A549 treated with DMSO at 1 μM for 4 hours (cell line): Measurements from ENCODE around the gene PIGS. TPM values are rescaled to one million over a fixed set of nuclear protein-coding genes. Genes with fewer than 3 reads are reported as not detected.

Experiments used
- total RNA-seq: library from RNA; stranded (reverse); fragments of 200-300 nt; extraction: Qiagen RNA extraction; gene quantifications from 5 replicates; pipeline ENCODE4 v1.2.3, GENCODE V29; 2022; ENCODE audit warnings: low read depth

PIGS gene
- total RNA-seq = 57.3 to 64.3 TPM (median 61.4 TPM) in 5 replicates

GRCh38 chr17:28571361-28572122, at the start of gene PIGS:
Gene PIGS, minus strand, starts transcription at chr17:28571524. Its CDS starts 28 bp downstream, at chr17:28571496.

GRCh38 chr17:28613931-28614381, 42.6 kb upstream of the PIGS start, which contains the start of gene RSKR:
Gene RSKR, minus strand, starts transcription at chr17:28614185. Its CDS starts 24 bp downstream, at chr17:28614161.

GRCh38 chr17:28598799-28599310, 27.5 kb upstream of the PIGS start, which contains the start of gene SPAG5:
Gene SPAG5, minus strand, starts transcription at chr17:28599025. Its CDS starts 79 bp downstream, at chr17:28598946.

GRCh38 chr17:28576758-28577465, 5.6 kb upstream of the PIGS start, which contains the start of gene ALDOC:
Gene ALDOC, minus strand, starts transcription at chr17:28576895. Its CDS starts 1,363 bp downstream, at chr17:28575532.

GRCh38 chr17:28552176-28552999, 18.9 kb downstream of the PIGS start, which contains the start of gene UNC119:
Gene UNC119, minus strand, starts transcription at chr17:28552624. Its CDS starts 67 bp downstream, at chr17:28552557.

GRCh38 chr17:28505986-28506665, 65.2 kb downstream of the PIGS start, which contains the start of gene FOXN1:
Gene FOXN1, plus strand, starts transcription at chr17:28506348. Its CDS starts 17,622 bp downstream, at chr17:28523970.

Other genes starting within 250 kb of the PIGS start
- 54.9 to 61.6 TPM (median 58.4 TPM) in 5 replicates for gene IFT20, start 236.1 kb downstream of the PIGS start, total RNA-seq
- gene TNFAIP1, start 235.8 kb downstream of the PIGS start, total RNA-seq = 46.6 to 59.1 TPM (median 52.4 TPM) in 5 replicates
- 142 to 171 TPM (median 162 TPM) in 5 replicates for gene POLDIP2, start 214.0 kb downstream of the PIGS start, total RNA-seq
- not detected in 5 replicates for gene SEBOX, start 206.3 kb downstream of the PIGS start, total RNA-seq
- 17.2 to 27.4 TPM (median 19.3 TPM) in 5 replicates for gene VTN, start 201.2 kb downstream of the PIGS start, total RNA-seq
- gene SARM1, start 199.8 kb downstream of the PIGS start, total RNA-seq = 5.1 to 6.2 TPM (median 6.0 TPM) in 5 replicates
- 17.4 to 21.2 TPM (median 20.9 TPM) in 5 replicates for gene SLC46A1, start 165.3 kb downstream of the PIGS start, total RNA-seq
- gene SLC13A2, start 97.9 kb downstream of the PIGS start, total RNA-seq = 0.06 to 0.12 TPM (median 0.09 TPM) in 5 replicates
- gene FOXN1, start 65.2 kb downstream of the PIGS start, total RNA-seq = 0.02 to 0.05 TPM (median 0.03 TPM) in 3 of 5 replicates, not detected in the others
- gene UNC119, start 18.9 kb downstream of the PIGS start, total RNA-seq = 26.3 to 34.7 TPM (median 29.9 TPM) in 5 replicates
- gene ALDOC, start 5.4 kb upstream of the PIGS start, total RNA-seq = 1.4 to 2.3 TPM (median 1.8 TPM) in 5 replicates
- gene SPAG5, start 27.5 kb upstream of the PIGS start, total RNA-seq = 77.8 to 88.5 TPM (median 81.4 TPM) in 5 replicates
- 3.8 to 7.0 TPM (median 6.0 TPM) in 5 replicates for gene RSKR, start 42.7 kb upstream of the PIGS start, total RNA-seq
- gene BLTP2, start 73.6 kb upstream of the PIGS start, total RNA-seq = 58.3 to 71.6 TPM (median 70.6 TPM) in 5 replicates
- 86.5 to 94.5 TPM (median 88.1 TPM) in 5 replicates for gene SDF2, start 90.4 kb upstream of the PIGS start, total RNA-seq
- 74.5 to 78.6 TPM (median 77.8 TPM) in 5 replicates for gene SUPT6H, start 90.7 kb upstream of the PIGS start, total RNA-seq
- gene PROCA1, start 140.4 kb upstream of the PIGS start, total RNA-seq = 1.0 to 1.7 TPM (median 1.1 TPM) in 5 replicates
- gene RAB34, start 146.3 kb upstream of the PIGS start, total RNA-seq = 233 to 267 TPM (median 261 TPM) in 5 replicates
- 1,965 to 2,250 TPM (median 2,168 TPM) in 5 replicates for gene RPL23A, start 148.5 kb upstream of the PIGS start, total RNA-seq
- 31.2 to 50.8 TPM (median 45.6 TPM) in 5 replicates for gene TLCD1, start 154.7 kb upstream of the PIGS start, total RNA-seq
- 4.1 to 4.9 TPM (median 4.5 TPM) in 5 replicates for gene NEK8, start 157.3 kb upstream of the PIGS start, total RNA-seq
- gene TRAF4, start 172.5 kb upstream of the PIGS start, total RNA-seq = 70.5 to 86.4 TPM (median 76.4 TPM) in 5 replicates